Stimulated activated CD4-positive, alpha-beta T cell treated with anti-CD3 and anti-CD28 coated beads, TNF-alpha, amount 100 ng/mL, for 48 hours (primary cell): ENCODE measurements around the gene RAD51B.
"Not testable (repeated sequence)": the region's sequence is repeated elsewhere in the genome, so short reads cannot be mapped to it uniquely, and the experiment has no call there.

Source experiments
- DNase-seq, 3 donors: peaks; one replicate each; pipeline ENCODE4 v3.0.0-alpha.2; 2020; ENCODE audit warnings: low read depth in 3 of 3

Gene RAD51B

DNA sequence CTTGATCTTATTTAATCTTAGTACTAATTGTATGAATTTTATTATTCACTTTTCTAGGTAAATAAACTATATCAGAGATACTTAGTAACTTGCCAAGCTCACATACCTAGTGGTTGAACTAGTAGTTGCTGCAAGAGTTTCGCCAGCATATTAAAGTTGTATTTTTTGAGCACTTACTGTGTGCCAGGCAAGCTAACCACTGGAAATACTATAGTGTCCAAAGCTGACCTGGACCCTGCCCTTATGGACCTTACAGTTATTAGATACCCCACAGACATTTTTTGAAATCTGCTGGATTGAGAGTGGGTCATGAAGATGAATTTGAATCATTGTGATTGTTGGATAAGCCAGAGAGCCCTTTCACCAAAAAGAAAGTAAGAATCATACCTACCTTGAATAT lies 125.0 kb downstream of the RAD51B start:
- no peak for DNase-seq

DNA sequence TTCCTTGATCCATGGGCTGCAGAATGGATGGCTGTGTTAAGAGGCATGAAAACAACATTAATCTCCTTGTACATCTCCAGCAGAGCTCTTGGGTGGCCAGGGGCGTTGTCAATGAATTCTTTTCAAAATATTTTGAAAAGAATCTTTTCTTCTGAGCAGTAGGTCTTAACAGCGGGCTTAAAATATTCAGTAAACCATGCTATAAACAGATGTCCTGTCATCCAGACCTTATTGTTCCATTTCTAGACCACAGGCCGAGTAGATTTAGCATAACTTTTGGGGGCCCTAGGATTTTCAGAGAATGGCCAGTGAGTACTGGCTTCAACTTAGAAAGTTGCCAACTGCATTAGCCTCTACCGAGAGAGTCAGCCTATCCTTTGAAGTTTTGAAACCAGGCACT lies 130.2 kb downstream of the RAD51B start:
- DNase-seq, result no peak

DNA sequence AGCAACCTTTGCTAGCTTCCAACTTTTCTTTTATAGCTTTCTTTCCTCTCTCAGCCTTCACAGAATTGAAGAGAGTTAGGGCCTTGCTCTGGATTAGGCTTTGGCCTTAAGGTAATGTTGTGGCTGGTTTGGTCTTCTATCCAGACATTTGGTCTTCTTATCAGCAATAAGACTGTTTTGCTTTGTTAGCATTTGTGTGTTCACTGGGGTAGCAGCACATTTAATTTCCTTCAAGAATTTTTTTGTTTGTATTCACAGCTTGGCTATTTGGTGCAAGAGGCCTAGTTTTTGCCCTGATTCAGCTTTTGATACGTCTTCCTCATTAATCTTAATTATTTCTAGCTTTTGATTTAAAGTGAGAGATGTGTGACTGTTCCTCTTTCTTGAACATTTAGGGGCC lies 130.8 kb downstream of the RAD51B start:
- no peak for DNase-seq

DNA sequence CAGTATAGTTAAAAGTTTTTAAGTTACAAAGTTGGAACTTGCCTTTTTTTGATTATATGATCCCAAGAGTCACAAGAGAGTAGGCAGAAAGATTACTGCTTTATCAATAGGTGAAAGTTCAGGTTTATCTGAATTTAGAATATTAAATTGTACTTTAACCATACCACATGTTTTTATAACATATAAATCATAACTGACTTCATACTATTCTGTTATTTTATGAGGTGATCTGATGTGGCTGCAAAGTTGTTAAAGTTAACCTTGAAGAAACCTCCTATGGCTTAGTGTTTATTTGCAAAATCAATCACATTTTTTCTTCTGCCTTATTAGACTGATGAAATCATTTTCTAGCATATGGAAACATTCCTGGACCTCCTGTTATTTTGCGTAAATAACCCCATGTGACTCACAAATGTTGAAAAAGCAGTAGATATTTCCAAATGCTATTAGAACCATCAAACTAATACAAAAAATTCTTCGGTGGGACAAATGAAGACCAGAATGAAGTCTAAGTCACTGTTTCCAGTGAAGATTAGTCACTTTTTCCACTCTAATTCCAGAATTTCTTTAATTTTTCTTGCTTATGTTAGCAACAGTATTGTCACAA lies 132.1 kb downstream of the RAD51B start:
- no peak for DNase-seq

DNA sequence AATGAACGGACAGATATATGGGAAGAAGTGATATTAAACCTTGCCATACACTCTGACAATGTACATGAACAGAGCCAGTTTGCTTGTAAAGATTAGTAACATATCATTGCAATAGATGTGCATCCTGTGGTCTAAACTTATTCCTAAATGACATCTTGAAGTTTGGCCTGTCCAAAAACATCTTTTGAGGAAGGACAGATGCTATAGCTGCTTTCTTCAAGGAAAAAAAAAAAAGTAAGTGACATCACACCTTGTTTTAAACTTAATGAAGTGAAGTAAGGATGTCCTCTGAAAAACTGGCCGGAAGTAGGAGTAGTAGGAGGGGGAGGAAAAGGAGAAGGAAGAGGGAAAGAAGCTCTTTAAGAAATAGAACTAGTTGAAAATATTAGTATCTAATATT lies 132.8 kb downstream of the RAD51B start:
- DNase-seq, result no peak

DNA sequence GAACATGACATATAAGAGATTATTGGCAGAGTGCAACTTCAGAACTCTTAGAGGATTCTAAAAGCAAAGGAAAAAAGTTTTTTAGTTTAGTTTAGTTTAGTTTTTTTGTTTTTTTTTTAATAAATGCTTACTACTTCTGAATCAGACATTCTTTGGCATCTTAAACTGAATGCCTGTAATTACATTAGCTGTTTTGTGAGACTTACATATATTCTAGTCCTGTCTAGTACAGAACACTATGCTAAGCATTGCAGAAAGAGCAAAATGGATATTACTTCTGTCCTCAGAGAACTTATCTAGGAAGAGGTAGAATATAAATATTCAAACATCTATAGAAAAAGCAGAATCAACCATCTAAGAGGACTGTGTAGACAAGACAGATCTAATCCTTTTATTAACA lies 133.2 kb downstream of the RAD51B start:
- no peak for DNase-seq

DNA sequence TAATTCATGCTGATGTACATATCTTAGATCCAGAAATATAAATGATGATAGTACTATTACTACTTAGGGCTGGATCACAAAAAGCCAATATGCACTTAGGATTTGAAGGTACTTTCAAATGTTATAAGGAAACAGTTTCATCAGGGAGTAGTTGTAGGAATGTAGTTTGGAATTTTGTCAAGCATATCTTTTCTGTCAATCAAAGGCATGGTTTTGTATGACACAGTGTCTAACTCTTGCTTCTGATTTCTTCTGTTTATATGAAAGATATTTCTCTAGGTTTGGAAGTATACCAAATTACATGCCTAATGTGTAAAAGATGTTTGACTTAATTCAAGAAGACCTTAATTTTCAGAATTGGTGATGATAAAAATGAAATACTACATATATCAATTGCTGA lies 135.7 kb downstream of the RAD51B start:
- DNase-seq, result no peak

DNA sequence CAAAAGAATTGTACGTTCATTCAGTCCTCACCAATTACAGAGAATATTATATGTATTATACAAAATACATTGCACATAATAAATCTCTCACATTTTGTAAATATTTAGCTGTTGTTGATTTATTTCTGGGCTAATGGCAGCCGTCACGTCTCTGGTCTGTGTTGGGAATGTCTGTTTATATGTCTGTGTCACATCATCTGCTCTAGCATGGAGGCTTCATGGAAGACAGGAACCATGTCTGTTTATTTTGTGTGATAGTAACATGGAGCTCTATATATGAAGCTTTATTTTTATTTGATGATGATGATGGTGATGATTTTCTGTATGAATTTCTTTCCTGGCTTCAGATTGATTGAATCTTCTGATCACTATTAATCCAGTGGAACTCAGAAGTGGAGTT lies 138.4 kb downstream of the RAD51B start:
- no peak for DNase-seq

DNA sequence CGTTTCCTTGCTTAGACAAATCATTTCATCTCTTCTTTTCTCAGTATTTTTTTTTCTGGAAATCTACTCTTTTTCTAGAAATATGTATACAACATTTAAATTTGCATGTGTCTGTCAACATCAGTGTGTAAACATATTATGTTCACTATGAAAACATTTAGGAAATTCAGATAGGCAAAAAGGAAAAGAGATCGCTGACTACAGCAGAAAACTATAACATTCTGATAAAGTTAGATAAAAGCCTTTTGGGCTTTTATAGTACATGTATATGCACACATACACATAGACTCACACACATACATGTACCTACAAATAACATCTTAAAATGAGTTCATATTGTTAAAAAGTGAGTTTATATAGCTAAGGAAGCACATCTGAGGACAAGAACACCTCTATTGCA lies 142.1 kb downstream of the RAD51B start:
- no peak for DNase-seq

DNA sequence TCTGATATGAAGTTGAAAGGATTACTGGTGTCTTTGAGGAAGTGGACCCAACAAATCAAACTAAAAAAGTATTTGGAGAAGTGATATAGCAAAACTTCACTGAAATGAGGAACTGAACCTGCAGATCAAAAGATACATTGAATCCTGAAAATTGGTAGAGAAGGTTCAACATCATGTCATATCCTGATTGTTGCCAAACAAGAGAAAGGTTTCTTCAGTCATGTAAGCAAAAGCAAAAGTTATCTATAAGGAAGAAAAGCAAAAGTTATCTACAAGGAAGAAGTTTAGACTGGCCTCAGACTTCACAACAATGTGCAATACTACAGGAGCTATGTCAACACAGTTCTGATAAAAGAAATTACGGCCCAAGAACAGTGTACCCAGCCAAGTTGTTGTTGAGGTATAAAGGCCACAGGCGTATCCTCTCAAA lies 142.7 kb downstream of the RAD51B start:
- no peak for DNase-seq

DNA sequence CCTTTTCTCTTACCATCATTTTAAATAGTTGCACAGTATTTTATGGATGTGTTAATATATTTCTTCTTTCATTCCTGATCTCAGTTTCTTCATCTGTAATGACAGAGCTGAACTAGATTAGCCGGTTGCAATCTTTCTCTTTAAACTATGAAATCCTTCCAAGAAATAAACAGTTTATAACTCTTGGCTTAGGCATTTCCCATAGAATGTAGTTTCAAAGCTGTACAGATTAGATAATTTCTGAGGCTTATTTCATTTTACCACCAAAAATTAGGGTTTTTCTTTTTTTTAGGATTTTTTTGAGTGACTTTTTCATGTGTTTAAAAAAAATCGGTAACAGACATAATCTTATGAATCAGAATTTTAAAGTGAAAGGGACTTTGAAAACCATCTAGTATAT lies 144.0 kb downstream of the RAD51B start:
- no peak for DNase-seq

DNA sequence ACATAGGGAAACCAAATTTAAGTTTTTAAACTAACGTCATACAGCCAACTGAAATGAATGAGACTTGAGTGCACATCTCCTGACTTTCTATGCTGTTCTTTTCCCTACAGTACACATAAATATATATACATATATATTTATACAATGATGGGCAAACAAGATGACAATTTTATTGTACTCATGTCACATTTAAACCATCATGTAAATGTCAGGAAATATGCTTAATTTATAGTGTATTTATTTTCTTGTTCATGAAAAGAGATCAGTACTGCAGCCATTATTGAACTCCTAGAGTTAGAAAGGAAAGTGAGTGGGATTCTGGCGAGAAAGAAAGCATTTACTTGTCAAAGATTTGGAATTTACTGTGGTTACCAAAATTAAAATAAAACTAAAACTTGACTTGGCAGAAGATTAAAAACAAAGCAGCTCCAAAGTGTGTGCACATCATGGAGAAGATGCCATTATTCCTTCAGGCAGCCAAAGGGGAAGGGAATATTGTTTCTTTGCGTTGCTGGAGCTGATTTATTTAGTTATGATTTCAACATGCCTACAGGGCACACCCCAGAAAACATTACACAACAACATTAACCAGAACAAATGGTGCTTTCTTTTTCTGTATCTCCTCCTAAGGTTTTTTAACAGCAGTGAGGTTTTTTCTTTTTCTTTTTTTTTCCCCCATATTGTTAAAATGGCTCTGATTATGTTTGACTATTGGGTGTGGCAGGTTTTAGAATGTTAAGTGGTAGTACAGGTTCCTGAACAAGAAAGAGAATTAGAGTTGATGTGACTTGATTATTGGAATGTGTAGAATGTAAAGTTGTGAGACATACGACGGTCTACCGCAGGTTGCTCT lies 144.6 kb downstream of the RAD51B start:
- DNase-seq, result no peak

DNA sequence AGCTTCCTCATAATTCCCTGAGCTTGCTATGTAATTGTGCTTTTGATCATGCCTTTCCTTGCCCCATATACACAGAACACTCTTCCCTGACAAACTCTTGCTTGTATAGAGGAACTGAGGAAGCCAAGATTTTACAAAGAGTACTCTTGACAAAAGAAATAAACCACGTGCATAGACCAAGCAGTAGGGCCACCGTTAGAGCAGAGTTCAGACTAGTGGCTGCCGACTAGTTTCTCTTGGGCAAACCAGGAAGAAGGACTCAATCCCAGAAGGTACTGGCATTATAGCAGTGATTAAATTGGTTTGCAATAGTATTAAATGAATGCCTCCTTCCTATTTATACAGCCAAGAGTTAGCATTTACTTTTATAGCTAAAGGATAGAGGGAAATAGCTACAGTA lies 146.1 kb downstream of the RAD51B start:
- DNase-seq, result no peak

DNA sequence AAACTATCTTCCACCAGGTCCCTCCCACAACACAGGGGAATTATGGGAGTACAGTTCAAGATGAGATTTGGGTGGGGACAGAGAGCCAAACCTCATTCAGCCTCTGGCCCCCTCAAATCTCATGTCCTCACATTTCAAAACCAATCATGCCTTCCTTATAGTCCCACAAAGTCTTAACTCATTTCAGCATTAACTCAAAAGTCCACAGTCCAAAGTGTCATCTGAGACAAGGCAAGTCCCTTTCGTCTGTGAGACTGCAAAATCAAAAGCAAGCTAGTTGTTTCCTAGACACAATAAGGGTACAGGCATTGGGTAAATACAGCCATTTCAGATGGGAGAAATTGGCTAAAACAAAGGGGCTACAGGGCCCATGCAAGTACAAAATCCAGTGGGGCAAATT lies 147.6 kb downstream of the RAD51B start:
- DNase-seq, result no peak

DNA sequence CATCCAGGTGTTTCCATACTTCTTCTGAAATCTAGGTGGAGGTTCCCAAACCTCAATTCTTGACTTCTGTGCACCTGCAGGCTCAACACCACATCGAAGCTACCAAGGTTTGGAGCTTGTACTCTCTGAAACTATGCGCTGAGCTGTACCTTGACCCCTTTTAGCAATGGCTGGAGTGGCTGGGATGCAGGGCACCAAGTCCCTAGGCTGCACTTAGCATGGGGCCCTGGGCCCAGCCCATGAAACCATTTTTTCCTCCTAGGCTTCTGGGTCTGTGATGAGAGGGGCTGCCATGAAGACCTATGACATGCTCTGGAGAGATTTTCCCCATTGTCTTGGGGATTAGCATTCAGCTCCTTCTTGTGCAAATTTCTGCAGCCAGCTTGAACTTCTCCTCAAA lies 148.4 kb downstream of the RAD51B start:
- DNase-seq, result not testable (repeated sequence)

DNA sequence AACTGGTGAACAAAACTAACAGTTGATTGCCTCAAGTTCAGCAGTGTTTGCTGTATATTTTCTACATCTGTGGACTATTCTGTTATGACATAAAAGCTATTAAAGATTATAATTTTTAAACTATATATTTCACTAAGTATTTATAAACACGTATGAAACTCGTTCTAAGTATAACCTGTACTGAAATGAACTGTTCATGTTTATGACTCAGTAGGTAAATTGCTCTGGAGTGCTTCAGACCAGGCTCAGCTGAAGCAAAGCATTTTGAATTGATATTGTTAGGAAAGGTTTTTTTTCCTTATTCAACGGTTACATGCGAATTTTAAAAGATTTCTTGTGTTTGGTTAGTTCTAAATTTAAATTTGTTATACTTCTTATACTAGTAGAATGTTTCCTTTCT lies 151.3 kb downstream of the RAD51B start:
- DNase-seq, result no peak

DNA sequence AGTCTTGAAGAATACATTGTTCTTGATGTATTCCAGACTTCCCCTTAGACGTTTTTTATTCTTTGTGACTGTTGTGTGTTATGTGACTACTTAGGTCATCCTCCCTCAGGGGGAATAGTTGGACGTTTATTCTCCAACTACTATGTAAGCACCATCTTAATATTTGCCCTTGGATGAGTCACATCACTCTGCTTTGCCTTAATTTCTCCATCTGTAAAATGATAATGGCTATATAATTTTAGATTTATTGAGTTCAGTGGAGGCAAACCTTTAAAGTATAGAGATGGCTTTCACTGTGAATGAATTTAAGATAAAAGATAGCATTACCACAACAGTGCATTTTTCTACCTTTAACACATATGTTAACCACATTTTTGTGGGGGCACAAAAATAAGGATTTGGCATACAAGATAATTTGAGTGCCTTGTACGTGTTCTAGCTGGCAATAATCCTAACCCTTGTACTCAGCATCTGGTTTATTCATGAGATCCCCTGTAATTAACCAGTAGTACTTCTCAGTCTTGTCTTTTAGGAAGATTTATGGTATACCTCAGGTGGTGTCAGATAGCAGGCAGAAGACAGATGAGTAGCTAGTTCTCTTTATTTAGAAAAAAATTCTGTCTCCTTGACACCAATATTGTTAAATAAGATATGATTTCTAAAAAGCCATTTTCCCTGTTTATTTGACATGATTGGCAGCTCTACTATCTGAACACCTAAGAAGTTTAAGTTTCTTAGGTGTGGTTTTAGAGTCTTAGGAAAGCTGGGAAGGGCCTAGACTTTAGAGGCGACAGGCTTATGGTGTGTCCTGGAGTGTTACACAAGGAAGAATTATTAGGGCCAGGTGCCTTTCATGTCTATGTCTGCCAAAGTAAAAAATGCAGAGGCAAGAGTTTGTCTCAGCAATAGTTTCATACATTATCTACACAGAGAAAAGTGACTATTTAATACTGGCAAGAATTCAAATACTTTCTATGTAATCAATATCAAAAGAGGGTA lies 152.3 kb downstream of the RAD51B start:
- no peak for DNase-seq

DNA sequence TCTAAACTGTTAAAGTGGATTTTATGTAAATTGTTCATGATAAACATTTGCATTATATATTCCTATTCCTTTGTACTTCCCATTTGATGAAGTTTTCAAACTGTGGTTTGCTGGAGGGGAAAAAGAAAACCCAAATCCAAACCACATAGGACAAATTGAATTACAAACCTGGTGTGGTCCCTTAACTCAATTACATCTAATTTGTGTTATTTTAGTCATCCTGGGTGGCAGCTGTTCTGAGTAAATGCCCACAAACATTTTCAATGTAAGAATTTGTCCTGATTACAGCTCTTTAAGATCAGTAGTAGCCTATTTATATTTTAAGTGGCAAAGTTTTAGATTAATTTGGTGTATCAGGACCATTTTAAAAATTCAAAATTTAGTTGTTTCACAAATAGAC lies 153.9 kb downstream of the RAD51B start:
- DNase-seq, result no peak

DNA sequence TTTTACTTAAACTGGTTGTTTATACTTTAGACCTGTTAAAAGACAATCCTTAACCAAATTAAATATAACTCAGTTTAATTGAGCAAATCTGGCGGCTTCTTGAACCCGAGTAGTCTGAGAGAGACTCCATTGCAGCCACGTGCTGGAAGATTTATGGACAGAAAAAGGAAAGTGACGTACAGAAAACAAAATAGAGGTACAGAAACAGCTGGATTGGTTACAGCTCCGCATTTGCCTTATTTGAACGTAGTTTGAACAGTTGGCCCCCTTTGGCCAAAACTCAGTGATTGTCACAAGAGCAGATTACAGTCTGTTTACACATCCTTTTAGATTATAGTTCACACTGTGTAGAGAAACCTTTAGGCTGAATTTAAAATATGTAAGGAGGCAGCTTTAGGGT lies 155.9 kb downstream of the RAD51B start:
- DNase-seq, result no peak

DNA sequence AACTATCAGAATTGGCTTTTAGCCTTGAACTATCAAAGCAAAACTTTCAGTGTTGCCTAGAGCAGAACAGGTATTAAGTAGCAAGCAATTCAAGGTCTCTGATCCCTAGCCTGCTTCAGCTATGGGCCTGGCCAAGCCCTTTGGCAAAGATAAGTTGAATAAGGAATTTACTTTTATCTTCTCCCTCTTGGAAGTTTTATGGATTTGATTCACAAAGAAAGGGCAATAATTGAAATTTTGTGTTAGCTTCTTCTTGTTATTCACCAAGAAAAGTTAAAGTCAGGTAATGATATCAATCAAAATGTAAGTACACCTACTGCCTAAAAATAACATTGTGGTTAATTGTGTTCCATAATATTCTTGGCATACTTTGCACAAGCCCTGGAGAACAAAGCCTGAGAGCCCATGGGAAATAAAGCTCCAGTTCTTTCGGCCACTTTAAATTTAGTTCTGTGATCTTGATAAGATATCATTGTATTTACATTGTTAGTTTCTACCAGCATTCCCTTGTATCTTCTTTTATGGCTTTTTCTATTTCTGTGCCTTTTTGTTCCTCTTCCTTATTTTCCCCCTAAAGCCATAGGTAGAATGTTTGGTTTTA lies 158.0 kb downstream of the RAD51B start:
- DNase-seq, result no peak

DNA sequence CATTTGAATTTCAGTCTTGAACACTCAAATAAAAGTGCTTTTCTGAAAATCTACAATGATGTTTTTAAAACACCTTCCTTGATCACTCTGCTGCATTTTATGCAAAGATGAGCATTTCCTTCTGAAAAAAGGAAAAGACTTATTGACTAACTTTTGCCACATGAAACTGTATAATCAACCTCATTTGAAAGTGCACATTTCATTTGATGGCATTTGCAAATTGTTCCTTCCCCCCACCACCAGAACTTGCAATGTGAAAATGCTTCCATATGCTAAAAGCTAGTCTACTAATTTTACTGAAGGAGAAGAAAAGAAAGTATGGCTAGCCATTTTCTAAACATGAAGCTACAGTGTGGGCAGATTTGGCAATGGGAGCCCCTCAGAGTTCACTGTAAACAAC lies 159.2 kb downstream of the RAD51B start:
- no peak for DNase-seq
